Activated naive CD8-positive, alpha-beta T cell treated with anti-CD3 and anti-CD28 coated beads for 36 hours (primary cell): ENCODE data around the gene KLRF1. TPM values are rescaled to one million over a fixed set of nuclear protein-coding genes. Genes with fewer than 3 reads are reported as not detected.

Source experiments
- DNase-seq: peaks from one replicate; pipeline ENCODE4 v3.0.0; 2021
- H3K27ac Mint-ChIP-seq: one replicate; pipeline ENCODE4 v1.8.0; 2022; ENCODE audit warnings: mild to moderate bottlenecking, moderate library complexity, mixed read lengths
- H3K27me3 Mint-ChIP-seq: one replicate; pipeline ENCODE4 v1.8.0; 2022; ENCODE audit warnings: mild to moderate bottlenecking, mixed read lengths
- H3K36me3 Mint-ChIP-seq: one replicate; pipeline ENCODE4 v1.8.0; 2021; ENCODE audit warnings: mild to moderate bottlenecking, mixed read lengths
- H3K4me1 Mint-ChIP-seq: one replicate; pipeline ENCODE4 v1.8.0; 2021; ENCODE audit warnings: mixed read lengths
- H3K4me3 Mint-ChIP-seq: one replicate; pipeline ENCODE4 v1.8.0; 2022; ENCODE audit warnings: mild to moderate bottlenecking, moderate library complexity, mixed read lengths
- H3K9me3 Mint-ChIP-seq: one replicate; pipeline ENCODE4 v1.8.0; 2022; ENCODE audit warnings: mixed read lengths
- total RNA-seq, 2 experiments: library from RNA; stranded (reverse); gene quantifications; one replicate each; pipeline ENCODE4 v1.2.3, GENCODE V29; 2021

The KLRF1 gene
- total RNA-seq, 2 experiments from 2014 or later = not detected

DNA sequence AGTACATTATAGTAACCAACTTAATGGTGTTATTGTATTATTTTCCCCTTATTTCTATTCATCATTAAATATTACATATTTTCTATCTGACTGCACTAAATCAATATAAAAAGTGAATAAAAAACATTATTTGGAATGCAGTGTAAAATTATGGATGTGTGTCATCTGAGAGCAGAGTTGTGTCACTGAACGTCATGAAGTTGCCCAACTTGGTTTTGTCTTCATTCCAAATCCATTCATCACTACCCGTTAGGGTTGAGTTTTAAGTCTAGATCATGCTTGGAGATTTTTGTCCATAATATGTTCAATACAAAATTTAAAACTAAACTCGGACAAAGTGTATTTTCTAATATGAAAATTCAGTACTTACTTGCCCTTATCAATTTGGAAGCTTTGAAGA lies 16.1 kb downstream of the KLRF1 start:
- Mint-ChIP-seq H3K4me1 (no peaks in the 10 kb centered on the region), H3K27ac (no peak overlapping the region), H3K36me3 (peaks cover 13% of the 10 kb centered on the region), H3K4me3 (no peak overlapping the region), H3K9me3 (peaks cover 15% of the 10 kb centered on the region), H3K27me3 (no peaks in the 10 kb centered on the region)
- DNase-seq = no peak

DNA sequence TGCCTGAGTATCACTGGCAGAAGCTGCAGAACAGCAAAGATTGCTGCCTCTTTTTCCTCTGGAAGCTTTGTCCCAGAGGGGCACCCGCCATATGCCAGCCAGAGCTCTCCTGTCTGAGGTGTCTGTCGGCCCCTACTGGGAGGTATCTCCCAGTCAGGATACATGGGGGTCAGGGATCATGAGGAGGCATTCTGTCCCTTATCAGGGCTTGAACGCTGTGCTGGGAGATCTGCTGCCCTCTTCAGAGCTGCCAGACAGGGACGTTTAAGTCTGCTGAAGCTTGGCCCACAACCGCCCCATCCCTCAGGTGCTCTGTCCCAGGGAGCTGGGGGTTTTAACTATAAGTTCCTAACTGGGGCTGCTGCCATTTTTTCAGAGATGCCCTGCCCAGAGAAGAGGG lies 21.6 kb downstream of the KLRF1 start:
- Mint-ChIP-seq H3K4me3 (no peak overlapping the region), H3K27ac (no peak overlapping the region), H3K27me3 (no peaks in the 10 kb centered on the region)

DNA sequence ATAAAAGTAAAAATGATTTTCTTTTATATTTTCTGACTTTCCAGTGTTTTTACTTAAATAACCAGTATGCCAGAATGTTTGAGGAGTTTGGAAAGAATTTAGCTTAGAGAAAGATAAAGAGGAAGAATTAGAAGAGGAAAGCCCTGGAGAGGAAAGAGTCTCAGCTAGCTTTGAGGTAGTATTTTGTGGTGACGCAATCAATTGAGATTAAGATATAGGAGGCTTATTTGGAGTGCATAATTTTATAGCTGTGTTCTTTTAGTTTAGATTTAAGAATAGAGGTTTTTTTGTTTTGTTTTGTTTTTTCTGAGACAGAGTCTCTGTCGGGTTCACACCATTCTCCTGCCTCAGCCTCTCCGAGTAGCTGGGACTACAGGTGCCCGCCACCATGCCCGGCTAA lies 23.8 kb downstream of the KLRF1 start:
- H3K36me3 Mint-ChIP-seq = peaks cover 64% of the 10 kb centered on the region
- no peaks in the 10 kb centered on the region for H3K27me3 Mint-ChIP-seq
- H3K9me3 Mint-ChIP-seq = peaks cover 13% of the 10 kb centered on the region
- DNase-seq = no peak
- no peak overlapping the region for H3K4me3 Mint-ChIP-seq
- H3K27ac Mint-ChIP-seq = no peak overlapping the region
- H3K4me1 Mint-ChIP-seq = peaks cover 37% of the 10 kb centered on the region

More for the DNA sequence above, 21.6 kb downstream of the KLRF1 start:
- Mint-ChIP-seq H3K9me3 (peaks cover 15% of the 10 kb centered on the region), H3K4me1 (peaks cover 20% of the 10 kb centered on the region), H3K36me3 (peaks cover 46% of the 10 kb centered on the region)
- no peak for DNase-seq

DNA sequence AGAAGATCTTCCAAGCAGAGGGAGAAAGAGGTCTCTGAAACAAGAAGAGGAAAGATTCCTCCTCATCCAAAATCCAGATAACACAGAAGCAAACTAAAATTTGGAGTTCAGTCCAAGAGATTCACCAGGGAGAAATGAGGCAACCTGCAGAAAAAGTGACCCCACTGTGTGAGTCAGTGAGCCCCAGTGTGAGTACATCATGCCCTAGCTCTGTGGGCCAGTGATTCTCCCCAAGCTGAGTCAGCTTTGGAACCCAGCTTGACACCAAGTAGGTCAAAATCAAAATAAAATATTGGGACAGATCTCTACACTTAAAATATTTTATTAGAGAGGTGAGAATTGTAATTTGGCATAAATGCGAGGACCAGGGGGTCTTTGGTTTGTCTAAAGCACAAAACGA lies 24.6 kb downstream of the KLRF1 start:
- peaks cover 5% of the 10 kb centered on the region for H3K9me3 Mint-ChIP-seq
- H3K4me3 Mint-ChIP-seq = no peak overlapping the region
- H3K36me3 Mint-ChIP-seq = peaks cover 62% of the 10 kb centered on the region
- H3K27me3 Mint-ChIP-seq = no peaks in the 10 kb centered on the region
- no peak for DNase-seq
- no peak overlapping the region for H3K27ac Mint-ChIP-seq
- H3K4me1 Mint-ChIP-seq = peaks cover 43% of the 10 kb centered on the region

DNA sequence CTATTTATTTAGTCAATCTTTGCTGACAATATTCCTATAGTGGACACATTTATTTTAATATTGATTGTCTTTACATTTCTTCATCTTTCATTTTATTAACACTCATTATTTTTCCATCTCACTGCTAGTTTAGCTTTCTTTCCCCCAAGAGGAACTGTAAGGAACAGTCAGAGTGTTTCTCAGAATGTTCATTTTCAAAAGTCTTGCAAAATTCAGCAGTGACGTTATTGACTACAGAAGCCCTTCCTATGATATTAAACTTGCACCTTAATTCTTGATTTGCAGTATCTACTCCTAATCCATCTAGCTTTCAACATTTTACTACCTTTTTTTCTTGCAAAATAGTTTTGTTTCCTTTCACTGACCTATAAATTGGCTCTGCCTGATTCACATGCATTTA lies 28.9 kb downstream of the KLRF1 start:
- Mint-ChIP-seq H3K4me3 (no peak overlapping the region), H3K4me1 (peaks cover 62% of the 10 kb centered on the region), H3K36me3 (peaks cover 67% of the 10 kb centered on the region), H3K27ac (peak overlapping the region; percentile 32), H3K27me3 (no peaks in the 10 kb centered on the region), H3K9me3 (peaks cover 2% of the 10 kb centered on the region)
- no peak for DNase-seq

DNA sequence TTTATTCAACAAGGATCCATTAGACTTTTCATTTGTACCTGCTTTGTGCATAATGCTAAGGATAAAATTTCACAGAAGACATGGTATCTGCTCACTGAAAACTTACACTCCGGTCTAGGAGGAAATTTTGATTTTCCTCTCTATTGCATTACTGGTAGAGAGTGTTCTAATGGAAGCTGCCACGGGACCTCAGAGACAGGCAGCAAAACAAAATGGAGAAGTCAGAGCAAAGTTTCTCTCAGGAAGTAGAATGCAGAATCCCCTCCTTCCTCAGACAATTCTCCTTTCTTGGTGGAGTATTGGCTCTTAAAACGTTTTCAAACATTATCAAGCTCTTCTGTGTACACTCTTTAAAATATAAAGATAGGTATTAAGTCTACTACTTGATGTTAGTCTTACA lies 29.6 kb downstream of the KLRF1 start:
- H3K36me3 Mint-ChIP-seq = peaks cover 62% of the 10 kb centered on the region
- no peak overlapping the region for H3K27ac Mint-ChIP-seq
- no peaks in the 10 kb centered on the region for H3K27me3 Mint-ChIP-seq
- peaks cover 3% of the 10 kb centered on the region for H3K9me3 Mint-ChIP-seq
- H3K4me1 Mint-ChIP-seq = peaks cover 62% of the 10 kb centered on the region
- no peak overlapping the region for H3K4me3 Mint-ChIP-seq
- DNase-seq = no peak

DNA sequence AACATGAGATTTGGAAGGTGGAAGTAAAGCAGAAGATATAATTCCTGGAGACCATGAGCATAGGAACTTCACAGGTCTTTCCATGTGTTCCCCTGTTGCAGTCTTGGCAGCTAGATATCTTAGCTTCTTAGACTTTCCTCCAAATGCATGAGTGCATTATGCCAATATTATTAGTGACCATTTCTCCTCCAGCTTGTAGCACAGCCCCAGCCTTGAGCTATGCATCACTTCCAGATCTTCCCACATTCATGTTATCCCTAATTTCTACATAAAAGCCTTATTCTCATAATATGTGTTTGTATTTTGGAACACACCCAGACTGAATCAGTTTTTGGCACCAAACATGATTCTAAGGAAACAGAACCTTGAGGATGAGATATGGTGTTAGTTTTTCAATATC lies 30.9 kb downstream of the KLRF1 start:
- H3K27me3 Mint-ChIP-seq = no peaks in the 10 kb centered on the region
- H3K4me1 Mint-ChIP-seq = peaks cover 62% of the 10 kb centered on the region
- no peak for DNase-seq
- no peak overlapping the region for H3K4me3 Mint-ChIP-seq
- peaks cover 9% of the 10 kb centered on the region for H3K9me3 Mint-ChIP-seq
- peaks cover 60% of the 10 kb centered on the region for H3K36me3 Mint-ChIP-seq
- H3K27ac Mint-ChIP-seq = no peak overlapping the region

DNA sequence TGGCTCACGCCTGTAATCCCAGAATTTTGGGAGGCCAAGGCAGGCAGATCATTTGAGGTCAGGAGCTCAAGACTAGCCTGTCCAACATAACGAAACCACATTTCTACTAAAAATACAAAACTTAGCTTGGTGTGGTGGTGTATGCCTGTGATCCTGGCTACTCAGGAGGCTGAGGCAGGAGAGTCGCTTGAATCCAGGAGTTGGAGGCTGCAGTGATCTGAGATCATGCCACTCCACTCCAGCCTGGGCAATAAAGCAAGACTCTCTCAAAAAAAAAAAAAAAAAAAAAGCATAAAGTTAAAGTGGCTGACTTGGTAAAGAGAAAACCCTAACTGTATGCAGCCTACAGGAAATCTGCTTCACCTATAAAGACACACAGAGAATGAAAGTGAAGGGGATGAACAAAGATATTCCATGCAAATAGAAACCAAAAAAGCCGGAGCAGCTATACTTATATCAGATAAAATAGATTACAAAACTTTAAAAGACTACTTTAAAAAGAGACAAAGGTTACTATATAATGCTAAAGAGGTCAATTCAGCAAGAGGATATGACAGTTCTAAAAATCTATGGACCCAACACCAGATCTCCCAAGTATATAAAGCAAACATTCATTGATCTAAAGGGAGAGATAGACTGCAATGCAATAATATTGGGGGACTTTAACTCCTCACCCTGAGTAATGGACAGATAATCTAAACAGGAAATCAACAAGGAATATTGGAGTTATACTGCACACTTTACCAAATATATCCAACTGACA lies 37.8 kb downstream of the KLRF1 start:
- Mint-ChIP-seq H3K4me1 (peaks cover 42% of the 10 kb centered on the region), H3K36me3 (peaks cover 34% of the 10 kb centered on the region), H3K4me3 (peak overlapping the region; percentile 84), H3K27me3 (no peaks in the 10 kb centered on the region), H3K27ac (peak overlapping the region; percentile 93), H3K9me3 (peaks cover 21% of the 10 kb centered on the region)
- DNase-seq = no peak

DNA sequence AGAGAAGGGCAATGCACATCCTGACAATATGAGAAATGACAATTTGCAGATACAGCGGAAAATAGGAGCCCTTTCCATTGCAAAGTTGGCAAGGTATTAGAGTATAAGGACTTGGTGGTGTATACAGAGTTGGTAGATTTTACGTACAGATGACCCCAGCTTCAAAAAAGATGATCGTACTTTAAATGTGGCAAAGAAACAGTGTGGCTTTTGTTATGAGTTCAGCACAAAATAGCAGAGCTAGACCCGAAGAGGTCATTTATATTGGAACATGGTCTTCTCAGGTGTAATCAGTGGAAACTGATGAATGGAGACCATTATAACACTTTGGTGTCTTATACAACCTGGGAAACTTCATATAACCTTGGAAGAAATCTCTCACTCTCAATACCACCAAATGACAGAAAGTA lies 39.6 kb downstream of the KLRF1 start:
- H3K27me3 Mint-ChIP-seq = no peaks in the 10 kb centered on the region
- peak overlapping the region; percentile 93 for H3K27ac Mint-ChIP-seq
- peak overlapping the region; percentile 83 for H3K4me3 Mint-ChIP-seq
- peaks cover 18% of the 10 kb centered on the region for H3K9me3 Mint-ChIP-seq
- peaks cover 46% of the 10 kb centered on the region for H3K4me1 Mint-ChIP-seq
- peaks cover 30% of the 10 kb centered on the region for H3K36me3 Mint-ChIP-seq
- no peak for DNase-seq

DNA sequence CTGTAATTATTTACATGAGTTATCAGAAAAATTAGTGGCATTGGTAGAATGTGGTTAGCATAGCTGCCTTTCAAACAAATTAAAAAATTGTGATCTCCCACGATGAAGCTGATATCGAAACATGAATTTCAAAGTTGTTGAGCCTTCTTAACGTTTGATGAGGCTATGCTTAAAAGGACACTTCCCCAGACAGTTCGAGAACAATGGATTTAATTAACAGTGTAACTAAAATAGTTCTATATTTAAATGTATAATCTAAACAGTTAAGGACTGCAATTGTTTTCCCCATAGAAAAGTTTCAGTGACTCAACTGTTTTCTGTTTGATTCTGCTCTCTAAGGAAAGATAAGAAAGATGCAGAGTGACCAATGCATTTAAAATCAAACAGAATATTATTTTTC lies 40.2 kb downstream of the KLRF1 start:
- H3K4me3 Mint-ChIP-seq = peak overlapping the region; percentile 83
- peaks cover 16% of the 10 kb centered on the region for H3K9me3 Mint-ChIP-seq
- no peaks in the 10 kb centered on the region for H3K27me3 Mint-ChIP-seq
- peaks cover 27% of the 10 kb centered on the region for H3K36me3 Mint-ChIP-seq
- H3K4me1 Mint-ChIP-seq = peaks cover 48% of the 10 kb centered on the region
- no peak for DNase-seq
- peak overlapping the region; percentile 93 for H3K27ac Mint-ChIP-seq

DNA sequence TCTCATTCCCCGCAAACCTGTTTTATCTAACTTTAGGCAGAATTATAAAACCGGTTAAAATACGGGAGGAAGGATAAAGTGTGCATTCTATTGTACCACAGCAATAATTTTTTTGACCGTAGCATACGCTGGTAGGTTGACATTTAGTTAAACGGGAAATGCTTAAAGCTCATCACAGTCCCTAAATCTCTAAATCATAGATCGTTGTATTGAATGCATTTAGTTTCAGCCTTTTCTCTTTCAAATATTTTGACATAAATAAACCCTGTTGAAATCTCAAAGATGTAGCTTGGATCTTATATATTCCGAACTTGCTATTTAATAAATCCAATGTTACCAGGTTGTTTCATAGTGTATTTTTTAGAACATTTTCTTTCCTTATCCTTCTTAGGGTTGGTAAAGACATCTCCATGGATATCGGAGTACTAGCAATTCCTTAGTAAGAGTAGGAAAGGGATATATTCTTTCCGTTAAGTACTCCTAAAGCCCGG lies 41.1 kb downstream of the KLRF1 start:
- H3K27me3 Mint-ChIP-seq = no peaks in the 10 kb centered on the region
- H3K36me3 Mint-ChIP-seq = peaks cover 19% of the 10 kb centered on the region
- H3K4me1 Mint-ChIP-seq = peaks cover 42% of the 10 kb centered on the region
- peak overlapping the region; percentile 87 for H3K4me3 Mint-ChIP-seq
- peak overlapping the region; percentile 99 for H3K27ac Mint-ChIP-seq
- H3K9me3 Mint-ChIP-seq = peaks cover 9% of the 10 kb centered on the region
- DNase-seq = no peak

DNA sequence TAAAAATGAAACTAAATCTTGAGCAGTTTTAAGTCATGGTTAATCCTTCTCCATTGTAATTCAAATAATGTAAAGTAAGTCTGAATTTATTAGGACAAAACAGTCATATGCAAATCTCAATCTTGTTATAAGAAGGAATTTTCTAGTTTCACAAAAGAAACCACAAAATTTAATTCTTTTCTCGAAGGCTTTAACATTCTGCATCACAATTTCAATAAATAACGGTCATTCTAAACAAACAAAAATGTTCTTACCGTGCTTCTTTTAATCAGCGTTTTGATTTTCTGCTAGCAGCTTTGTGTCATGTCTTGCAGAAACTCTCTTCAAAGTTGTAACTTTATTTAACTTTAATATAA lies 41.6 kb downstream of the KLRF1 start:
- H3K36me3 Mint-ChIP-seq = peaks cover 13% of the 10 kb centered on the region
- peaks cover 37% of the 10 kb centered on the region for H3K4me1 Mint-ChIP-seq
- H3K9me3 Mint-ChIP-seq = peaks cover 4% of the 10 kb centered on the region

DNA sequence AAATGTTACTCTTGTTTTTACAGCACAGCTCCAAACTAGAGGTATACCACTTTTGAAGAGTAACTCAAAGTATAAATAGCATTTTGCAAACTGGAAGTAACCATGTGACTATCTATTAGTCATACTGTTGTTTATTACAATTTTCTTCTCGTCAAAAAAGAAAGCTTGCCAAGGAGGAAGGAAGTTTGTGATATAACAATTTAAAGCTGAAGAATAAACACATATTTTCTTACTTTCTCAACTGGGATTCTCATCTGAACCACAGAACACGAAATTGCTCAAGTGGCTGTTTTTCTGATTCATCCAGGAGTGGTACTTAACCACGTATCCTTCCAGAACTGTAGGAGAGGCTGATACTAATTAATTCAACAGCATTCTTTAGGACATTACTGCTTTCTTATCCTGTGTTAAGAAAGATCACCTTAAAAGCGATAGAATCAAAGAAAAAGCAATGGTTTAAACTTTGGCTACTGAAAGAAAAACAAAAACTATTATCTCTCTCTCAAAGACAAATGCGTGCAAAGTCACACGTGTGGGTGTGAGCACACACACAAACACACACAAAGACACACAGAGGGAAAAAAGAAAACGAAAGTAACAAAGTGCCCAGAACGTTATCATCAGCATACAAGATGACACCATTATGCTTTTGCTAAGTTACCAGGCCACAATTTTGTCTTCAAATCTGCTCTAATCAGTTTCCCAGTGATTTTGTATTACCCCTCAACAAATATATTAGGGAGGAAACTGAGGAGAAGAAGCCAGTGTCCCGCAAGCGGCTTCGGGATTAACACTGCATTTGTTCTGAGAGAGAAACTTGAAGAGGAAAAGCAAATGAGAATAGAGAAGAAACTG lies 42.3 kb downstream of the KLRF1 start, which contains the start of gene CLEC2B:
Gene CLEC2B (minus strand): TSS at position 48 of the 855 bp plus-strand sequence.
- H3K9me3 Mint-ChIP-seq = no peaks in the 10 kb centered on the region
- H3K4me3 Mint-ChIP-seq = peak within 1 kb of the TSS; percentile 87
- peak; percentile 28 for DNase-seq

More for the DNA sequence above, 41.6 kb downstream of the KLRF1 start:
- Mint-ChIP-seq H3K27me3 (no peaks in the 10 kb centered on the region), H3K27ac (peak overlapping the region; percentile 99), H3K4me3 (peak overlapping the region; percentile 87)
- no peak for DNase-seq

DNA sequence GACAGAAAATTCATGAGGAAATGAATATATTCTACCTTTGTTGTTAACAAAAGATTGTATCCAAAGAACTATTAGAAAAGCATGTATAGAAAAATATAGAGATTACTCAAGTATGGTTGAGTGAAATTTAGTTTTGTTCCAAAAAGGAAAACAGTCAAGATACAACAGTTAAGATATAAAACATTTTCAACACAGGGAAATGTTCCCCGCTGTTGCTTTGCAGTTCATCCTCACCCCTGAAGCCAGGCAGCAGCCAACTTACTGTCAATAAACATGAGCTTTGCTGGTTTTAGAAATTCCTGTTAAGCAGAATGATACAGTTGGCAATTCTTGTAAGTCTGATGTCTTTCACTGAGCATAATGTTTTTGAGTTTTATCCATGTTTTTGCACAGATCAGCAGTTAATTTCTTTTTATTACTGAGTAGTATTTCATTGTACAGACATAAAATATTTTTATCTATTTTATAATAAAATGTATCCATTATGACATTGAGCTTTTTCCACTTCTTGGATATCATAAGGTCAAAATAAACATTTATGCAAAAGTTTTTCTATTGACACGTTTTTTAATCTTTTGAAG lies 43.1 kb downstream of the KLRF1 start:
- H3K9me3 Mint-ChIP-seq = peaks cover 1% of the 10 kb centered on the region
- peak overlapping the region; percentile 99 for H3K27ac Mint-ChIP-seq
- H3K4me1 Mint-ChIP-seq = peaks cover 26% of the 10 kb centered on the region
- H3K27me3 Mint-ChIP-seq = no peaks in the 10 kb centered on the region
- peak overlapping the region; percentile 87 for H3K4me3 Mint-ChIP-seq
- H3K36me3 Mint-ChIP-seq = peaks cover 4% of the 10 kb centered on the region
- no peak for DNase-seq

More for the DNA sequence above, 42.3 kb downstream of the KLRF1 start, which contains the start of gene CLEC2B:
- H3K4me1 Mint-ChIP-seq = peaks cover 32% of the 10 kb centered on the region
- peak within 1 kb of the TSS; percentile 99 for H3K27ac Mint-ChIP-seq
- no peaks in the 10 kb centered on the region for H3K27me3 Mint-ChIP-seq
- H3K36me3 Mint-ChIP-seq = peaks cover 8% of the 10 kb centered on the region

DNA sequence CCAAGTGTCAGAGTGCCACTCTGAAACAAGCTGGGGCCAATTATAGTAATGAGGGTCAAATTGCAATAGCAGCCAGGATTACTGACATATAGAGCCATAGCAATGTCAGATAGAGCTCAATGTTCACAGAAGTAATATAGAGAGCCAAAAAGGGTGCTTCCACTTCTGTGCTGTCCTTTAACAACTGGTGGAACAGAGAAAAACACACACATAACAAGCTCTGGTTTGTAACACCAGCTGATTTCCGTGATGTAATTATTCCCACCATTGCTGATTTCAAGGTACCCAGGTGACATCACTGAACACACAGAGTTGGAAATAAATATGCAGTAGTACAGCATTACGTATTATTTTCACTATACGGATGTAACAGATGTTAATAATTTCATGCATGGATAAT lies 44.9 kb downstream of the KLRF1 start:
- Mint-ChIP-seq H3K36me3 (peaks cover 3% of the 10 kb centered on the region), H3K4me1 (peaks cover 19% of the 10 kb centered on the region), H3K27me3 (no peaks in the 10 kb centered on the region), H3K9me3 (peaks cover 1% of the 10 kb centered on the region), H3K4me3 (no peak overlapping the region), H3K27ac (no peak overlapping the region)
- no peak for DNase-seq
